Astrocyte of the spinal cord (primary cell): Measurements from ENCODE around the gene WWOX.

Experiments used
- DNase-seq: peaks from one replicate; pipeline ENCODE4 v3.0.0; 2011; ENCODE audit warnings: low read depth, low spot score
- H3K4me3 ChIP-seq: 2 replicates; pipeline ENCODE4 v1.5.1; 2011; ENCODE audit warnings: low read depth, mild to moderate bottlenecking, low read length, moderate library complexity
- CTCF ChIP-seq: IDR thresholded peaks from 2 replicates; pipeline ENCODE4 v1.5.1; 2012; ENCODE audit warnings: low read depth, mild to moderate bottlenecking, low read length, inconsistent platforms
- in situ Hi-C: cut with HindIII; loops from 2 replicates; pipeline ENCODE4 v1.10.0; 2017; ENCODE audit warnings: low sequenced_read_pairs

The WWOX gene

DNA sequence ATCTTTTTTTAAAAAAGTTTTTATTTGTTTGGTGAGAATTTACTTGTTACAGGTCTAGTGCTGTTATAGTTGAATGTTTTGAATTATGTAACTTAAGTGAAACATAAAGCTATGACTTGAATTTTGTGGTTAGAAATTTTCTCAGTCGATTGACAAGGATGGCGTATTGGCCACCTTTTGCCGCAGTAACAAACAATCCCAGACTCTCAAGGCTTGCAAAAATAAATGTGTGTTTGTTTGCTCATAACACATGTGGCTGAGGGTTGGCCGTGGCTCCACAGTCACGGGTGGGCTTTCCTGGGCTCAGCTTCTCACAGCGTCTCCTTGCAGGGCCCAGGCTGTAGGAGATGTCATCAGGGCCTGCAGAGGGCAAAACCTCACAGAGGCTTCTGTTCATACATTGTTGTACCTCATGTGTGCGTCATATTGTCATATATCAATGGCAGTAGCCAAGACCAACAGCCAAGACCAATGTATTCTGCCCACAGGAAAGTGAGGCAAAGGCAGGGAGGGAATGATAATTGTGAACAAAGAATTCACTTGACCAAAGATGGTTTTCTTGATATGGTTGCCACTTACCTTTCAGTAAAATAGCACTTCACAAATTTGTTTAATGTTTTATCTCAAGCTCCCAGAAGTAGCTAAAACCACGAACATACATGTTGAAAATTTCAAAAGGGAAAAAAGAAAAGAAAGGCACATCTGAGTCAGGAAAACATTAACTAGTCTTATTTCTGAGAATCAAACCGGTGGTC lies 93.5 kb downstream of the WWOX start:
- in situ Hi-C loops = no loop called here
- no peak for TF ChIP-seq CTCF
- no peak for DNase-seq
- H3K4me3 ChIP-seq = no peak overlapping the region

- H3K4me3 ChIP-seq = no peak overlapping the region
- no peak for DNase-seq
- in situ Hi-C loops = no loop called here
- TF ChIP-seq CTCF = no peak
Observed at GRCh38 chr16:78194948-78195347, 95.5 kb downstream of the WWOX start.

- H3K4me3 ChIP-seq = no peak overlapping the region
- DNase-seq = no peak
- TF ChIP-seq CTCF = no peak
- in situ Hi-C loops = no loop called here
Observed at GRCh38 chr16:78195797-78196196, 96.3 kb downstream of the WWOX start.

DNA sequence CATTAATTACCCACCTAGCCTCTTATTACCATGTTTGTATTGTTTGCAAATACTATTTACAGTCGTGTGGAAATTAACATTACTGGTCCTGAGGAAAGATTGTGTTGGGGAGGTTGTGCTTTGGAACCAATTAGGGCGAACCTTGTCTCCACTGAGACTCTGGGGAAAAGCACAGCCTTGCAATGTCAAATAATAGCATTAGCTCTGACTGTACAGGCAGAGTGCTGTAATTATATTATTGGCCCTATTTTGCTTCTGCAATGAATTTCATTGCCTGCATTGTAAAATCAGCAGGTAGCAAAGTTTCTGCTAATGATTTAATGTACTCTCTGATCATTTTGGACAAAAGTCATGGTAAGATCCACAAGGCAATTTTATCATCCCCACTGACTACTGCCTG lies 97.0 kb downstream of the WWOX start:
- in situ Hi-C loops = no loop called here
- no peak for TF ChIP-seq CTCF
- no peak for DNase-seq
- no peak overlapping the region for H3K4me3 ChIP-seq

- no peak overlapping the region for H3K4me3 ChIP-seq
- in situ Hi-C loops = no loop called here
- DNase-seq = no peak
- TF ChIP-seq CTCF = no peak
Observed at GRCh38 chr16:78198288-78198687, 98.8 kb downstream of the WWOX start.

- in situ Hi-C loops = no loop called here
- no peak for TF ChIP-seq CTCF
- no peak overlapping the region for H3K4me3 ChIP-seq
- no peak for DNase-seq
Observed at GRCh38 chr16:78199325-78200022, 100.0 kb downstream of the WWOX start.
